Neural progenitor cell (in vitro differentiated cells): ENCODE results near the gene RGMB. TPM values are rescaled to one million over a fixed set of nuclear protein-coding genes. Genes with fewer than 3 reads are reported as not detected.

Source experiments
- DNase-seq: peaks from one replicate; pipeline ENCODE4 v3.0.0-alpha.2; 2016; ENCODE audit warnings: low spot score
- H2AFZ ChIP-seq: fragments of 200-600 bp; sonication (generic); replicated peaks from 2 replicates; pipeline ENCODE4 v1.6.1; 2016; ENCODE audit warnings: antibody characterized with exemption
- H3F3A ChIP-seq: fragments of 200-600 bp; sonication (generic); 2 replicates; pipeline ENCODE4 v1.6.1; 2016; ENCODE audit warnings: antibody characterized with exemption, low read depth
- H3K27ac ChIP-seq: fragments of 200-600 bp; sonication (generic); 2 replicates; pipeline ENCODE4 v1.5.1; 2016; ENCODE audit warnings: mild to moderate bottlenecking
- H3K27me3 ChIP-seq: fragments of 200-600 bp; sonication (generic); 2 replicates; pipeline ENCODE4 v1.6.1; 2016; ENCODE audit warnings: mild to moderate bottlenecking, moderate library complexity
- H3K36me3 ChIP-seq: fragments of 200-600 bp; sonication (generic); 2 replicates; pipeline ENCODE4 v1.5.1; 2016
- H3K4me1 ChIP-seq: fragments of 200-600 bp; sonication (generic); 2 replicates; pipeline ENCODE4 v1.6.1; 2016; ENCODE audit warnings: mixed run types
- H3K4me2 ChIP-seq: fragments of 200-600 bp; sonication (generic); 2 replicates; pipeline ENCODE4 v1.6.1; 2016
- H3K4me3 ChIP-seq: fragments of 200-600 bp; sonication (generic); 2 replicates; pipeline ENCODE4 v1.5.1; 2016
- H3K79me2 ChIP-seq: fragments of 200-600 bp; sonication (generic); 2 replicates; pipeline ENCODE4 v1.6.1; 2016; ENCODE audit warnings: low read depth
- H3K9ac ChIP-seq: fragments of 200-600 bp; sonication (generic); 2 replicates; pipeline ENCODE4 v1.6.1; 2016
- H3K9me3 ChIP-seq: fragments of 200-600 bp; sonication (generic); 2 replicates; pipeline ENCODE4 v1.5.1; 2016; ENCODE audit warnings: low read depth
- H4K20me1 ChIP-seq: fragments of 200-600 bp; sonication (generic); 2 replicates; pipeline ENCODE4 v1.6.1; 2016; ENCODE audit warnings: low read depth
- H3K27ac Mint-ChIP-seq: 3 replicates; pipeline ENCODE4 v1.8.0; 2021; ENCODE audit warnings: mixed read lengths
- H3K27me3 Mint-ChIP-seq: 2 replicates; pipeline ENCODE4 v1.8.0; 2022; ENCODE audit warnings: low read depth, mild to moderate bottlenecking, inconsistent platforms, moderate library complexity, mixed read lengths; ENCODE audit not compliant: insufficient read depth
- H3K36me3 Mint-ChIP-seq: 3 replicates; pipeline ENCODE4 v1.8.0; 2021; ENCODE audit warnings: mixed read lengths
- H3K4me1 Mint-ChIP-seq: 3 replicates; pipeline ENCODE4 v1.8.0; 2021; ENCODE audit warnings: mixed read lengths
- H3K4me3 Mint-ChIP-seq: 3 replicates; pipeline ENCODE4 v1.8.0; 2021; ENCODE audit warnings: mild to moderate bottlenecking, moderate library complexity, mixed read lengths
- H3K9me3 Mint-ChIP-seq: 3 replicates; pipeline ENCODE4 v1.8.0; 2020; ENCODE audit warnings: mixed read lengths
- CTCF ChIP-seq: fragments of 200-600 bp; sonication (generic); IDR thresholded peaks from 2 replicates; pipeline ENCODE4 v1.5.1; 2017; ENCODE audit warnings: antibody characterized with exemption, mild to moderate bottlenecking
- EZH2 ChIP-seq: fragments of 200-600 bp; sonication (generic); IDR thresholded peaks from 2 replicates; pipeline ENCODE4 v1.6.1; 2017; ENCODE audit warnings: antibody characterized with exemption, mild to moderate bottlenecking, moderate library complexity
- EZH2phosphoT487 ChIP-seq: fragments of 200-600 bp; sonication (generic); IDR thresholded peaks from 2 replicates; pipeline ENCODE4 v1.6.1; 2017; ENCODE audit warnings: antibody characterized with exemption
- total RNA-seq: library from RNA; depleted of rRNA; stranded (reverse); fragments of >200 nt; gene quantifications from 2 replicates; pipeline ENCODE4 v1.2.3, GENCODE V29; 2015; ENCODE audit warnings: low replicate concordance

RGMB gene
- total RNA-seq, 1 donor from 2014 or later, result 27.4 TPM

DNA sequence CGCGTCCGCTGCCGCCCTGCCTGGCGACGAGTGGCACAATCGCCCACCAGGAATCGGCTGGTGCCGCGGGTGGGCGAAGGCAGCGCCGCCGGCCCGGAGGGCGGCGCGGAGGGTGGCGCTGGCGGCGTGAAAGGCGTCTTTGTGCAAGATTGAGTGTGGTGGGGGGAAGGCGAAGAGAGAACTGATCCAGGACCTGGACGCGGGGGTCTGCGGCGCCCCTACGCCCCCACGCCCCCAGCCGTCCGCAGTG, 4.6 kb upstream of the RGMB start:
- H3K27ac ChIP-seq, result no peak overlapping the region

DNA sequence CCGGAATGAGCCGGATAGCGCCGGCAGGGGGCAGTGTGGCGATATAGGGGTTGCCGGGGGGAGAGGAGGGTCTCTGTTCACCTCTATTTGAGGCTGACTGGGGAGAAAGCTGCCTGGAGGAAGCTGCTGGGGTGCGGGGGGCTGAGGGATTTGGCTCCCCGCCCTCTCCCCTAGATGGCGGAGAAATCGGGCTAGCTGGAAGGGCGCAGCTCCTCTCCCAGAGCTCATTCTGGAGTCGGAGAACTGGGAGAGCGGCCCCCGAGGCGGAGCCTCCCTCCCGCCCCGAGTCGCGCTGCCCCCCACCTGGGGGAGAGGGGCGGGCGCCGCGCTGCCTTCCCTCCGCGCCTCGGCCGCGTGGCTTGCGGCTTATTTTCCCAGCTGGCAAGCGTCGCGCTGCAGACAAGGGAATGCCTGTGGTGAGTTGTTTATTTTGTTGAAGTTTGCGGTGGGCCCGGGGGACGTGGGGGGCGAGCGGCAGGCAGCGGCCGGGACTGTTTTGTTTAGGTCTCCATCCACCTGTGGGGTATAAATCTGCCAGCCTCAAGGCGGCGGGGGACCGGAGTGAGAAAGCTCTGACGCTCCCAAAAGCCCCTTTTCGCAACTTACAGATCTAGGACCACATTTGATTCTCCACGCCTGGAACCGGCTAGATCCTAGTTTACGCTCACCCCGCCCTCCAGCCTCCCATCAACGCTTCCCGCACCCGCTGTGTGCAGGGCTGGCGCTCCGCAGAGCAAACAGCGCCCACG, 4.1 kb upstream of the RGMB start:
- peak; percentile 91 for DNase-seq
- Mint-ChIP-seq H3K36me3 (no peaks in the 10 kb centered on the region), H3K27me3 (peaks cover 11% of the 10 kb centered on the region), H3K4me1 (peaks cover 28% of the 10 kb centered on the region), H3K27ac (peak overlapping the region; percentile 82), H3K9me3 (no peaks in the 10 kb centered on the region), H3K4me3 (peak overlapping the region; percentile 99)
- no peaks in the 10 kb centered on the region for H3K9me3 ChIP-seq
- H3K4me2 ChIP-seq, result peak overlapping the region; percentile 93
- H3F3A ChIP-seq, result peaks cover 62% of the 10 kb centered on the region
- peak overlapping the region; percentile 89 for H3K4me3 ChIP-seq
- H3K9ac ChIP-seq, result peak overlapping the region; percentile 48
- no peak overlapping the region for H3K27ac ChIP-seq
- TF ChIP-seq EZH2 (peak; percentile 31), EZH2phosphoT487 (no peak), CTCF (peak; percentile 77)
- H2AFZ ChIP-seq, result peak overlapping the region; percentile 86
- H3K79me2 ChIP-seq, result peaks cover 40% of the 10 kb centered on the region
- no peaks in the 10 kb centered on the region for H3K27me3 ChIP-seq
- H3K36me3 ChIP-seq, result no peaks in the 10 kb centered on the region
- H3K4me1 ChIP-seq, result peaks cover 21% of the 10 kb centered on the region
- H4K20me1 ChIP-seq, result peaks cover 18% of the 10 kb centered on the region

More for the DNA sequence above, 4.6 kb upstream of the RGMB start:
- TF ChIP-seq EZH2phosphoT487 (no peak), CTCF (no peak), EZH2 (no peak)
- Mint-ChIP-seq H3K4me1 (peaks cover 28% of the 10 kb centered on the region), H3K4me3 (peak overlapping the region; percentile 99), H3K36me3 (no peaks in the 10 kb centered on the region), H3K27ac (no peak overlapping the region), H3K27me3 (peaks cover 10% of the 10 kb centered on the region), H3K9me3 (no peaks in the 10 kb centered on the region)
- no peaks in the 10 kb centered on the region for H3K27me3 ChIP-seq
- H3K4me3 ChIP-seq, result peak overlapping the region; percentile 89
- DNase-seq, result no peak
- H3K9ac ChIP-seq, result no peak overlapping the region
- H3K79me2 ChIP-seq, result peaks cover 35% of the 10 kb centered on the region
- peaks cover 13% of the 10 kb centered on the region for H4K20me1 ChIP-seq
- no peaks in the 10 kb centered on the region for H3K36me3 ChIP-seq
- peak overlapping the region; percentile 86 for H2AFZ ChIP-seq
- no peaks in the 10 kb centered on the region for H3K9me3 ChIP-seq
- peaks cover 21% of the 10 kb centered on the region for H3K4me1 ChIP-seq
- H3K4me2 ChIP-seq, result peak overlapping the region; percentile 93
- peaks cover 57% of the 10 kb centered on the region for H3F3A ChIP-seq

DNA sequence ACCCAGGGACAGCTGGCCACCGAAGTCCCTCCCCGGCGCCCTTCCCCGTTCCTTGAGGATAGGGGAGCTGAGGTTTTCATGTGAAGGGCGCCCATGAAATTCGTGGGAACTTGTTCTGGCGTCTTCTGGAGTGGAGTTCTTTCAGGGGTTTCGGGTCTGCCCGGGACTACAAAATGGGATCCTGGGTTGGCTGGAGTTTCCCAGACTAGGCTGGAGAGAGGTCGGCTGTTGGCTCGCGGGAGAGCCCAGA, 3.6 kb upstream of the RGMB start:
- H3K27me3 ChIP-seq, result no peaks in the 10 kb centered on the region
- H3K4me3 Mint-ChIP-seq, result peak overlapping the region; percentile 99
- peaks cover 13% of the 10 kb centered on the region for H3K27me3 Mint-ChIP-seq
- H3K9me3 ChIP-seq, result no peaks in the 10 kb centered on the region
- no peaks in the 10 kb centered on the region for H3K36me3 Mint-ChIP-seq
- peaks cover 67% of the 10 kb centered on the region for H3F3A ChIP-seq
- peak overlapping the region; percentile 93 for H3K4me2 ChIP-seq
- peaks cover 23% of the 10 kb centered on the region for H4K20me1 ChIP-seq
- DNase-seq, result no peak
- H3K4me1 ChIP-seq, result peaks cover 22% of the 10 kb centered on the region
- H3K27ac ChIP-seq, result no peak overlapping the region
- peak overlapping the region; percentile 86 for H2AFZ ChIP-seq
- H3K36me3 ChIP-seq, result no peaks in the 10 kb centered on the region
- peak overlapping the region; percentile 82 for H3K27ac Mint-ChIP-seq
- TF ChIP-seq EZH2phosphoT487 (no peak), CTCF (no peak), EZH2 (peak; percentile 10)
- peak overlapping the region; percentile 89 for H3K4me3 ChIP-seq
- peak overlapping the region; percentile 48 for H3K9ac ChIP-seq
- H3K9me3 Mint-ChIP-seq, result no peaks in the 10 kb centered on the region
- H3K4me1 Mint-ChIP-seq, result peaks cover 32% of the 10 kb centered on the region
- peaks cover 45% of the 10 kb centered on the region for H3K79me2 ChIP-seq
